HT1080 (cell line): ENCODE measurements around the gene GAB2. TPM values are rescaled to one million over a fixed set of nuclear protein-coding genes. Genes with fewer than 3 reads are reported as not detected.

Experiments
- DNase-seq: peaks from one replicate; pipeline ENCODE4 v3.0.0-alpha.2; 2015; ENCODE audit warnings: low read depth
- total RNA-seq: library from RNA; depleted of rRNA; stranded (reverse); fragments of >200 nt; shearing (Covaris generic); gene quantifications from 2 replicates; pipeline ENCODE4 v1.2.3, GENCODE V29; 2014

Gene GAB2
- total RNA-seq, 1 experiment from 2014 or later = 1.9 TPM

DNA sequence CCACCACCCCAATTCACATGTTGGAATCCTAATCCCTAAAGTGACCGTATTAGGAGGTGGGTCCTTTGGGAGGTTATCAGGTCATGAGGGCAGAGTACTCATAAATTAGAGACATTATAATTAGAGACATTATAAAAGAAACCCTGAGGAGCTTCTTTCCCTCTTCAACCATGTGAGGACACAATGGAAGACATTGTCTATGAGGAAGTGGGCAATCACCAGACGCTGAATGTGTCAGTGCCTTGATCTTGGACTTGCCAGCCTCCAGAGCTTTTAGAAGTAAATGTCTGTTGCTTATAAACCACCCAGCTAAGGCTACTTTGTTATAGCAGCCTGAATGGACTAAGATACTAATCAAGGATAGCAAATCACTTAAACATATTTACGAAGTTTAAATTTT is 14.8 kb downstream of the GAB2 start:
- DNase-seq = no peak

DNA sequence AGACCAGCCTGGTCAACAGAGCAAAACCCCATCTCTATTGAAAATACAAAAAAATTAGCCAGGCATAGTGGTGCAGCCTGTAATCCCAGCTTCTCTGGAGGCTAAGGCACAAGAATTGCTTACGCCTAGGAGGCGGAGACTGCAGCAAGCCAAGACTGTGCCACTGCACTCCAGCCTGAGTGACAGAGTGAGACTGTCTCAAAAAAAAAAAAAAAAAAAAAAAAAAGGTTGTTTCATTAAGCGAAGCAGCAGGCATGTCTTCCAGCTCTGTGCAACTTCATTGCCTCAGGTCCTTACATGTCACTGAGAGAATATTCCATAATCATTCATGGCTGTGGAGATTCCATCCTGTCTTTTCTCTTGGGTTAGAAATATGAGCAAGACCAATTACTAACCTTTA is 16.9 kb downstream of the GAB2 start:
- DNase-seq = no peak

DNA sequence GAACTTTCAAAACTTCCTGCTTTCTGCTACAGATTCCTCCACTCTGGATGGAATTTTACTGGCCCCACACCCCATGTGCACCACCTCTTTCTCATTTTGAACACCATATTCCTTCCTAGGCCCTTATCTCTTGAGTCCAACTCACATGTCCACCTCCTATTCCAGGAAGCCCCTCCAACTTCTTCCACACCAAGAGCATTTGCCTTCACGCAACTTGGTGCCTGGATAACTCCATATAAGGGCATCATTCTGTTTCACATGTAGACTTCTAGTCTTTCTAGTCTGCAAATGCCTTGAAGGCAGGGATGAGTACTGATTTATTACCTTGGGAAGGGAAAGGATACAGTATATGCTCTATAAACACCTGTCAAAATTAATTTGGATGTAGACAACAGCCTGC is 17.5 kb downstream of the GAB2 start:
- DNase-seq = no peak

DNA sequence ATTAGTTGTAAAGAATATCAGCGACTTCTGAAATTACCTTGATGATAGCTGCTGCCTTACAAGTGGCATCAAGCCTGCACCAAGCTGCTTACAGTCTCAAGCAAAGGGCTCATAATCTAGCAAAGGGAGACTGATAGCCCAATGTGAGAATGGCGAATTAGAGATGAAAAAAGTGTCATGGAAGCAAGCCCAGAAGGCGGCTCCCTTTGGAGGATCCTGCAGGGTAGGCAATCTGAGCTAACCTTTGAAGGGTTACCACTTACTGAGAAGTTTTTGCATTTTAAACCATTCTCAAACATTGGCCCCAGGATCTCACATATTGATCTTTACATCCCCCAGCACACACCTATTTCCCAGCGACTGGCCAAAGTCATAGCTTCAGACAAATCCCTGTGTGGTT is 18.5 kb downstream of the GAB2 start:
- DNase-seq = no peak

DNA sequence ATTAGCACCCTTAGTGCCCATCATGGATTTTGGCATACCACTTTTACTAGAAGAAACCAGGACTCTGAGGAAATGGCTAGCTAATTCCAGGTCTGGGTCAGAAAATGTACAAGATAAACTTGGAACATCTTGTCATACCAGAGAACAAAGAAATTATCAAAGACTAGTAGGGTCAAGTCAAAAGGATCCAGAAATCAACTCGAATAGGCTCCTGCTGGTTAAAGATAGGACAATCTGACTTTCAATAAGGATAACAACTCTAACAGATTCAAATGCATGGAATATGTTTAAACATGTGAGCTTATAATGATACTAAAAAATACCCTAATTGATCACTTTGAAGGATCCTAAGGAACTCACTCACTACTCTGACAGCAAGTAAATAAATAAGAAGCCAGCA is 18.9 kb downstream of the GAB2 start:
- DNase-seq = no peak

DNA sequence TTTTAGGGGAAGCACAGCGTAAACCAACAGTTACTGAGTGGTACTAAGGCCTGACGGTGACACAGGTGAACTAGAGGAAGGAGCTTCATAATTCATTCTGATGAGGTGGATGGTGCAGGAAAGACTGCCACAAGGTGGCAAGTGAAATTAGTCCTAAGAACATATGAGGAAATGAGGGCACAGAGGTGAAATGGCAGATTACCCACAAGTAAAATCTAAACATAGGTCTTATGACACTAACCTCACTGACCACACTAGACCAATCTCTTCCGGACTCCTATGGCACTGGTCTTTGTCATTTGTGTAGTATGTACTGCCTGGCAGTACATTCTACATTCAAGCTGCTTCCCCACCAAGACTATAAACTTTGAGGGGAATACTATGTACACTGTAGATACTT is 20.2 kb downstream of the GAB2 start:
- no peak for DNase-seq

DNA sequence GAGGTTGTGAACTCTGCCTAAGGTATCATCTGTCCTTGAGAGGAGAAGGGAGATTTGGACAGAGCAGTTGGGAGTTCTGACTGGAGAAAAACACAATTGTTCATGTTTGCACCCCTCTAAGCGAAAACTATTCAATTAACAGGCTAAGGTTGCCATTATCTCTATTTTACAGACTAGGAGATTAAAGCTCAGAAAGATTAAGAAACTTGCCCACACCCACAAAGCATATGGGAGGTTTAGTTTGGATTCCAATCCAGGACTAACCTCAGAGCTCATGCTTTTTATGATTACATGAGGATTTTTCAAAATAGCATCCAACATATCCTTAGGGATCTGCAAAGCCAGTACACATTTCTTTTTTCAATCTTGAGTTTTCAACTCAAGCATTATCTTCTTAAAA is 22.0 kb downstream of the GAB2 start:
- no peak for DNase-seq

DNA sequence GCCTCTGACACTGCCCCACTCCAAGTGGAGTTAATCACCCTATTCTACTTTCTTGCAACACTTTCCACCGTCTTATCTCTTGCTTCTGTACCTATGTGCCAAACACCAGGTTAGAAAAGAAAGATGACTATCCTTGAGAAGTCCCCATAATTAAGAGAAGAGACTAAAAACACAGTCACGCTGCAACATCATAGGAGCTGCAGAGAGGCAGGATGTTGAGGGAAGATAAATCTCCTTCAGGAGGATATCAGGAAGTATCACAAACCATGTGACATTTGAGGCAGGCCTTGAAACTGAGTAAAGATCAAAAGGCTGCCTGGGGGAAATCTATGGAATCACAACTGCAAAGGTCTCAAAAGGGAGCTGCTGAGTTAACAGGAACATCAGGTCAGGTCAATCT is 24.8 kb downstream of the GAB2 start:
- DNase-seq = peak; percentile 4

DNA sequence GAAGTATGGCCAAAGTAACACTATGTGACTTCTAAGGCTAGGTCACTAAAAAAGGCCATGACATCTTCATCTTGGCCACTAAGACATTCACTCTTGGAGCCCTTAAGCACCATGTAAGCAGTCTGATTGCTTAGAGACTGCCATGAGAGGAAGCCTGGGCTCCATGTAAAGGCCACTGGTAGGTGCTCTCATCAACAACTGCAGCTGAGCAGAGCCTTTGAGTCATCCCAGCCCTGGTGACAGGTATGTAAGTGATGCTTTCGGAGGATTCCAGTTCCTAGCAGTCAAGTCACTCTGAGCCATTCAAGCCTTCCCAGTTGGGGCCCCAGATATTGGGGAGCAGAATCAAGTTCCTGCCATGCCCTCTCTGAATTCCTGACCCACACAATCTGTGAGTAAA is 26.2 kb downstream of the GAB2 start:
- no peak for DNase-seq

DNA sequence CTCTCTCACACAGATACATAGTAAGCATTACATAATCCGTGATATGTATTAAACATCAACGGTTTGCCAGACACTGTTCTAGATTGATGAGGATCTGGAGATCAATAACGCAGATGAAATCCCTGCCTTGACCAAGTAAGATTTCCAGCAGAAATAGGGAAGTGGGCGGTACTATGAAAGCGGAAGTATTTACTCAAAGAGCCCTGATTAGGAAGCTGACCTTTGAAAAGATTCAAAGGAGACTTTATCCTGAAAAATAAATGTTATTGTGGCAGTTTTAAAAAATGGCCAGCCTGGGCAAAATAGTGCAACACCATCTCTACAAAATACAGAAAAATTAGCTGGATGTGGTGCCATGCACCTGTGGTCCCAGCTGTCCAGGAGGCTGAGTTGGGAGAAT is 26.8 kb downstream of the GAB2 start:
- no peak for DNase-seq

DNA sequence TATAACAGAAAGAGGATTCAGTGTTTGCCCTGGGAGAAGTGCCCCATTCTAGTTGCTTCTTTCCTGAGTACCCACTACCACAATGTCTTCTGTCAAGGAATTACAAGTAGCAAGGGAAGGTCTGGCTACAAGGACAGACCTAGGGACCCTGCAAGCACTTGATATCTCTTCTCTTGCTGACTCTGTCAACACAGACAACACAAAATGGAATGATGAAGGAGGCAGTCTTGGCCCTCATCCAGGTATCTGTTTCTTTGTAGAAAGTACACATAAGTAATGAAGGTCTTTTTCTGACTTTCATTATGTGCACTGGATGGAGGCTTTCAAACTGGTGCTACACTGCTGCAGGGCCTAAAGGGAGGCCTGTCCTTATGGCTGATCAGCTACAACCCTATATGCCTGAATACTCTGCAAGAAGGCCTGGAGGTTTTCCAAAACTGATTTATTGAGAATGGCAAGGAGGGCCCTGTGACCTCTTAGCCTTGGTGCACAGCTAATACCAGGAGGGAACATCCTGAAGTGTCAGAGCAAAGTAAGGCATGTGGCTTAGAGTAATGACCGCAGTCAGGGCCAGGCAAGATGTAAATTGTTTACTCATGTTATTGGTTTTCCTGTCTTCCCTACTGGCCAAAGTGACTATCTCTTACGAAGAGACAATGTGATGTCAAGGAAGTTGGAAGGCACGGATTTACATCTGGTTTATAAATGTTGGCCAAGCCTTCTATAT is 31.2 kb downstream of the GAB2 start:
- no peak for DNase-seq

DNA sequence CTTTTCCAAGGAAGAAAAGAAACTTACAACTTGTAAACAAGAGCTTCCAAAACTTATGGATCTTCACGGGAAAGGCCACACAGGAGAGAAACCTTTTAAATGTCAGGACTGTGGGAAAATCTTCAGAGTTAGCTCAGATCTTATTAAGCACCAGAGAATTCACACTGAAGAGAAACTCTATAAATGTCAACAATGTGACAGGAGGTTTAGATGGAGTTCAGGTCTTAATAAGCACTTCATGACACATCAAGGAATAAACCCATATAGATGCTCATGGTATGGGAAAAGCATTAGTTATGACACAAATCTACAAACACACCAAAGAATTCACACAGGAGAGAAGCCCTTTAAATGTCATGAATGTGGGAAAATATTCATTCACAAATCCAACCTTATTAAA is 32.4 kb downstream of the GAB2 start:
- DNase-seq = no peak

DNA sequence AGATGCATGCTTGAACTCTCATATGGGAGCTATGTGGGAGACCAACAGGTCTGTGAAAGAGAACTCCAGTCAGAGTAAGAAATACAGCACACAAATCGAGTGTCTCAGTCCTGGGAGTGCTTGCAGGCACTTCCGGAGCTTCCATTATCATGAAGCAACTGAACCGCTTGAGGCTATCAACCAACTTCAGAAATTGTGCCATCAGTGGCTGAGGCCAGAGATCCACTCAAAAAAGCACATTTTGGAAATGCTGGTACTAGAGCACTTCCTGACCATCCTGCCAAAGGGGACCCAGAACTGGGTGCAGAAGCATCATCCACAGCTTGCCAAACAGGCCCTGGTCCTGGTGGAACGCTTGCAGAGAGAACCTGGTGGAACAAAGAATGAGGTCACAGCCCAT is 33.4 kb downstream of the GAB2 start:
- DNase-seq = no peak

DNA sequence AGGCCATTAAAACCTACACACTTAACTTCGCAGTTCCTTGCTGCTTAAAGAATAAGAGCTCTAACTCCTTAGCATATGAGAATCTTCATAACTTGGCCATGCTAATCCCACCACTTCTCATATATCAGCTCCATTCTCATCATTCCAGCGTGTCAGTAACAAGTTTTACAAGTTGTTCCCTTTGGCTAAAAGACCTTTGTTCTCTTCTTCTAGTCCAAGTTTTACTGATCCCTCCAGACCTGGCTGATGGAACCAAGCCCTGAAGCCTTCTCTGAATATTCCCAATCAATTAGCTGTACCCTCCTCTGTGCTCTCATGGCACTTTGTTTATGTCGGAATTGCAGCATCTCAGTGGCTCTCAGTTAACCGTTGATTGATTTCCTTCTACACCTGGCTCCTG is 35.8 kb downstream of the GAB2 start:
- DNase-seq = no peak

DNA sequence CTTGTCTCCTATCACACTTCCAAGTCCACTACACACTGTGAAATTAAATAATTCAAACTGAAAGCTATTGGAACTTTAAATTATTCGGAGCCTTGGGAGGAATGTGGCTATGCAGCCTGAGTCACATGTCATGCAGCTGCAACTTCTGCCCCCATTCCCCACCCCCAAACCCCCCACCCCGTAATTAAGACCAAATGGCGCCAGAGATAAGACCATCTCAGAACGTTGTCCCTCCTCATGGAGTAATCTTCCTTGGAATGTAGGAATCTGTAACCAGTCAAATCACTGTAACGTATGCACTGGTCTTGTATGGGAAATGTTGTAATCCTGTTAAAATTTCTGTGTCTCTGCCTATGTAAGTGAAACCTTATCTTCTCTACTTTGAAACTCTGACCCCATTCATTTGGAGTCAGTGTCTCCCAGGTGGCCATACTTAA is 37.0 kb downstream of the GAB2 start:
- DNase-seq = no peak

DNA sequence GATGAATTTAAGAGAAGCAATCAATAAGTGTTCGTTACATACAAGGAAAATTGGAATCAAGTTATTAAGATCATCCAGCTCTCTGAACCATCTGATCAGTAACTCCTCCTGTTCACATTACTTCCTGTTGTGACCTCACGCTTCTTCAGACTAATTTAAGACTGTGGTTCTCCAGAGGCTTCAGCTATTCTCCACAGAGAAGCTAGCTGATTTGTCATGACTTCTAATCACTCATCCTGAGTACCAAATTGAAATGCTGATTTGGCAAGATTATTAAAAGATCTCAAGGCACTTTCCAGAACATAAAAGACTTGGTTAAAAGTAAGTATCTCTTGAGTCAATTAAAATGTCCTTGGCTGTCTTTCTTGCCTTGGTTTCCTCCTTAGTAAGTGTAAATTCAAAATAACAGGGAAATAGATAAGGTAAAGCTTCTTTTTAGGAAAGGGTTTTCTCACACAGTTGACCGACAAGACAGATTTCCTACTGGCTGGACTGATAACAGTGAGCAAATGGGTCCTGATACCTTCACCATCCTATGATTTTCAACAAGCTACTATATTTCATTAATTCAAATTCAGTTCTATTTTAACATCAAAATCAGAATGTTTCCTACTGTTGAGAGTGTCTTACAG is 38.5 kb downstream of the GAB2 start:
- DNase-seq = no peak

DNA sequence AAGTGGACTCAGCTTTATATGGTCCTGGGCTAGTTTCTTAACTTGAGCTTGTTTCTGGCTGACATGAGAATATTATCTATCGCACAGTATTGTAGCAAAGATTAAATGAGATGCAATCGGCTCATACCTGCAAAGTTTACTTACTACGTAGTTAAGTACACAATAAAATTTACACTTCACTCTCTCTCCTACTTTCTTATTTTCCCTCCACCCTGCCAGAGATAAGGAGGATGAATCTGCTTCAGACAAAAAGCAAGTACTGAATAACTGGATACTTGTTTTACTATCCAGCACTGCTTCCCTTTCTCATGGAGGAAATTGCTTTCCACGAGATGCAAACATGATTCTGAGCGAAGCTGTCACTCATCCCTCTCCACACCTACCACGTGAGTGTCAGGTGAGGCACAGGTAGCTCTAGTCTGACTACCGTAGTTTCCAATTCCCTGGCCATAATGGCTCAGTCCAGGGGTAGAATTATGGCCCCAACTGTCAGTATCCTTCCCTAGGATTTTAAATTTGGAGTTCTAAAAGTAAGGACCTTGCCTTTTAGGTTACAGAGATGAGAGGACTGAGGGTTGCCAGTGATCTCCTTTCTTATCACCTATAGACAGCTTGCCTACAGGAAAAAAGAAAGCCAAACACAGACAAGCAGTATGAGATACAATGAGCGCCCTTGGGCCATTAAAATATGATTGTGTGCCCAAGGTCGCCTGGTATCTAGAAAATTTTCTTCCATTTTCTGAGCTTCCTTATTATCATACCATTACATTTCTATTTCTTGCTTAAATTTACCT is 39.8 kb downstream of the GAB2 start:
- no peak for DNase-seq

DNA sequence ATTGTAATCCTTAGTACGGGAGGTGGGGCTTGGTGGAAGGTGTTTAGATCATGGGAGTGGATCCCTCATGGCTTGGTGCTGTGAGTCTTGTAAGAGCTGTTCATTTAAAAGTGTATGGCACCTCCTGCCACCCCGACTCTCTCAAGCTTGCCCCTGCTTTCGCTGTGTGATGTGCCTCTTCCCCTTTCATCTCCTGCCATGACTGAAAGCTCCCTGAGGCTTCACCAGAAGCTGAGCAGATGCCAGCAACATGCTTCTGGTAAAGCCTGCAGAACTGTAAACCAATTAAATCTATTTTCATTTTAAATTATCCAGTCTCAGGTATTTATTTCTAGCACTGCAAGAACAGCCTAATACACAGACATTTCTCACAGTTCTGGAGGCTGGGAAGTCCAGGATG is 40.8 kb downstream of the GAB2 start:
- DNase-seq = no peak

DNA sequence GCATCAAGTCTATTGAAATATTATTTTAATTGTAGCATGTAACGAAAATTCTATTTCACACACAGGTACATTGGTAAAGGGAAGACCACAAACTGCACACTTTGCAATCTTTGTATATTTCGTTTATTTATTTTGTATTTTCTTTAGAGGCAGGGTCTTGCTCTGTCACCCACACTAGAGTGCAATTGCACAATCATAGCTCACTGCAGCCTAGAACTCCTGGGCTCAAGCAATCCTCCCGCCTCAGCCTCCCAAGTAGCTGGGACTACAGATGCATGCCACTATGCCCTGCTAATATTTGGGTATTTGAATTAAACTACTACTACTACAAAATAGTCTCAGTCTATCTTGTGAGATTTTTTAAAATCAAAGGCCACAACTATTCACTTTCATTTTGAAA is 42.7 kb downstream of the GAB2 start:
- DNase-seq = no peak

DNA sequence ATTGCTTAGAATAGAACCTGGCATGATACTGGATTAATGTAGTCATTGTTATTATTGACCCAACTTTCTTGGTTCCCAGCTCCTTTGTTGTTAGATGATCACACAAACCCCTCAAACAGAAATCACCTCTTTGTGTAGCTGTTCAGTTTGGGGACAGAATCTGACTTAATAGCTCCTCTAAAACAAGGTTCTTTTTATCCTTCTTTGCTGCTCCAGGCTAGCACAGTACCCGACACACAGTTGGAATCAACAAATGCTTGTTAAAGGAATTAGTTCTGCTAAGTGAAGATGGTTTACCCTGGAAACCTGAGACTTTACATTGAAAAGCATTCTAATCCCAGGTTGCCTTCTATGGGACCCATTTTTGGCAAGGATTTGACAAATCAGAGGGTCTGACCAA is 43.9 kb downstream of the GAB2 start:
- no peak for DNase-seq

DNA sequence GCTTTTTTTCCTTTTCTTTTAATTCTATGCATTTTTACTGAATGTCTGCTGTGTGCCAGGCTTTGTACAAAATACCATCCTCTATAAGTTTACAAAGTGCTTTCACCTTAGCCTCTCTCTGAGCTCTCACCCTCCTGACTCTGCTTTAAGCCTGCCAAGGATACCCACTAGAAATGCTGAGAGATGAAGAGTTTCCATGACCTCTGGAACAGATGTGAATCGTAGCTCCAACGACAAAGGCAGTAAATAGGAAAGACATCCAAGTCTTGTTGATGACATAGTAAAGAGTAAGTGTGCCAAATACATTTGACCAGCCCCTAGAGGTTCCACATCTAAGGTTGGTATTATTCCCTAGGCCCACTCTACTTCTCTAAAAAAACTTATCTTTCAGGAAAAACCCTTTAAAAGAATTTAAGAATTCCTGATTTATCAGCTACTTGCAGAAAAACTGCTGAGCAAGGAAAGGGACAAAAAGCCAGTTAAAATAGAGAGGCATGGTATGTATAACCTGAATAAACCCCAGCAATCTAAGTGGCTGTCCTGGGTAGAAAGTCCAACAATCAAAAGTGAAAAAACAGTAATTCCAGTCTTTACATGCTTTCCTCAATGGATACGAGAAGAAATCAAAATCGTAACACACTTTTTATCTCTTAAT is 45.4 kb downstream of the GAB2 start:
- DNase-seq = no peak

DNA sequence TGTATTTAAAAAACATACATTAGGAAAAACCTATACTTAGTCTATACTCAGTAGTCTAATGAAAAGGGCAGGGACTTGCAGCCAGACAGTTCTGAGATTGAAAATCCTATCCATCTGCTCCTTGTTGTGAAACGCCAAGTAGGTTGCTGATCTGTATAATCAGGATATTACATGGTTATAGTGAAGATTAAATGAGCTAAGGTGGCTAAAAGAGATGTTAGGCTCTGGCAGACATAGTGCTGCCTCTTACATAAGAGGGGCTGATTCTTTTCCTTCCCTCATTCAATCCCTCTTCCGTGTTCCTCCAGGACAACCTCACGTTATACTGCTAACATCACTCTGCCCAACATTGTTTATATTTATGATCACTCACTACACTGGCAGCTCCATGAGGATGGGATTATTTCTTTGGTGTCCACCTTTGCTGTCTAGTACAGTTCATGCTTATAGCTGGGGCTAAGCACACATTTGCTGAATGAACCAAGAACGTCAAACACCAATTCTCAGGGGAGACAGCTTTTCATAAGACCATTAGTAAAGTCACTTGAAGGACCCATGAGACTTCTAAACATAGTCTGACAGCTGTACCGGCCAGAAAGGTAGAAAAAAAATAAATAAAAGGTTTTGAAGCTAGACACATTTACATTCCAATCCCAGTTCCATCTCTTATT is 46.3 kb downstream of the GAB2 start:
- DNase-seq = no peak
